HepG2 (cell line): ENCODE data around the gene DNPEP. TPM values are rescaled to one million over a fixed set of nuclear protein-coding genes. Genes with fewer than 3 reads are reported as not detected.

Source experiments
- FOXJ3 ChIP-seq: sonication (generic); formaldehyde crosslinking; IDR thresholded peaks from 2 replicates; pipeline ENCODE4 v1.4.0; 2020; ENCODE audit warnings: missing genetic modification reagents, mild to moderate bottlenecking, borderline replicate concordance
- HIVEP1 ChIP-seq: sonication (generic); formaldehyde crosslinking; IDR thresholded peaks from 2 replicates; pipeline ENCODE4 v1.4.0; 2020; ENCODE audit warnings: mild to moderate bottlenecking, missing genetic modification reagents
- MED1 ChIP-seq: sonication (generic); formaldehyde crosslinking; IDR thresholded peaks from 2 replicates; pipeline ENCODE4 v1.4.0; 2020; ENCODE audit warnings: missing genetic modification reagents
- MTF2 ChIP-seq: sonication (generic); formaldehyde crosslinking; IDR thresholded peaks from 2 replicates; pipeline ENCODE4 v1.5.0; 2020; ENCODE audit warnings: missing genetic modification reagents, borderline replicate concordance
- MYPOP ChIP-seq: sonication (generic); formaldehyde crosslinking; IDR thresholded peaks from 2 replicates; pipeline ENCODE4 v1.8.1; 2023; ENCODE audit warnings: mild to moderate bottlenecking, moderate library complexity, missing genetic modification reagents
- NCOA1 ChIP-seq: sonication (generic); formaldehyde crosslinking; IDR thresholded peaks from 2 replicates; pipeline ENCODE4 v1.9.0; 2021; ENCODE audit warnings: missing genetic modification reagents
- PHF20 ChIP-seq: sonication (generic); formaldehyde crosslinking; IDR thresholded peaks from 2 replicates; pipeline ENCODE4 v1.5.0; 2020; ENCODE audit warnings: mild to moderate bottlenecking, missing genetic modification reagents
- RAD51 ChIP-seq: fragments of 450-650 bp; IDR thresholded peaks from 2 replicates; pipeline ENCODE4 v1.6.1; 2016; ENCODE audit warnings: borderline replicate concordance
- SALL2 ChIP-seq: sonication (generic); formaldehyde crosslinking; IDR thresholded peaks from 2 replicates; pipeline ENCODE4 v1.8.1; 2023; ENCODE audit warnings: mild to moderate bottlenecking, missing genetic modification reagents, inconsistent platforms
- SNAPC2 ChIP-seq: sonication (generic); formaldehyde crosslinking; IDR thresholded peaks from 2 replicates; pipeline ENCODE4 v1.8.1; 2022; ENCODE audit warnings: mild to moderate bottlenecking, missing genetic modification reagents
- SP140L ChIP-seq: sonication (generic); formaldehyde crosslinking; IDR thresholded peaks from 2 replicates; pipeline ENCODE4 v1.4.0; 2020; ENCODE audit warnings: missing genetic modification reagents, borderline replicate concordance
- STAT5B ChIP-seq: sonication (generic); formaldehyde crosslinking; IDR thresholded peaks from 2 replicates; pipeline ENCODE4 v1.4.0; 2020; ENCODE audit warnings: missing genetic modification reagents
- TSC22D2 ChIP-seq: sonication (generic); formaldehyde crosslinking; IDR thresholded peaks from 2 replicates; pipeline ENCODE4 v1.5.1; 2020; ENCODE audit warnings: missing genetic modification reagents, mild to moderate bottlenecking, borderline replicate concordance
- ZKSCAN1 ChIP-seq: fragments of 150-350 bp; IDR thresholded peaks from 2 replicates; pipeline ENCODE4 v1.6.1; 2014; ENCODE audit warnings: low read length
- ZMAT5 ChIP-seq: sonication (generic); formaldehyde crosslinking; IDR thresholded peaks from 2 replicates; pipeline ENCODE4 v1.5.0; 2020; ENCODE audit warnings: mild to moderate bottlenecking, low read depth, missing genetic modification reagents, borderline replicate concordance
- ZNF326 ChIP-seq: sonication (generic); formaldehyde crosslinking; IDR thresholded peaks from 2 replicates; pipeline ENCODE4 v1.4.0; 2020; ENCODE audit warnings: missing genetic modification reagents, borderline replicate concordance
- ZNF816 ChIP-seq: sonication (generic); formaldehyde crosslinking; IDR thresholded peaks from 2 replicates; pipeline ENCODE4 v1.8.0; 2022; ENCODE audit warnings: missing genetic modification reagents, mild to moderate bottlenecking, borderline replicate concordance
- polyA plus RNA-seq, 8 experiments: library from polyadenylated mRNA; depleted of rRNA in 3 of 8; stranded (reverse) in 7 of 8; unstranded in 1 of 8; fragments of >200 nt; fragmentation: Illumina TruSeq in 4 of 8; extraction: Trizol in 4 of 8; gene quantifications; 2 replicates each; pipeline versions ENCODE4 v1.2.1 to v1.2.3, GENCODE V29; 2011 to 2016; ENCODE audit warnings: low read depth in 4 of 8, missing spikeins in 1 of 8, mixed read lengths in 1 of 8; ENCODE audit not compliant: insufficient read depth in 1 of 8
- total RNA-seq, 5 experiments: library from RNA; depleted of rRNA; stranded (reverse); fragments of >200 nt; fragmentation: Illumina TruSeq; extraction: Trizol; gene quantifications; 2 replicates each; pipeline ENCODE4 v1.2.3, GENCODE V29; 2016; ENCODE audit warnings: low read depth in 1 of 5
- TF ChIP-seq, protein P1 (sequence below): sonication (generic); formaldehyde crosslinking; IDR thresholded peaks from 2 replicates; pipeline ENCODE4 v1.5.1; 2020; ENCODE audit warnings: missing genetic modification reagents, mild to moderate bottlenecking, borderline replicate concordance
- TF ChIP-seq, protein P2 (sequence below): IDR thresholded peaks from 2 replicates; pipeline ENCODE4 v1.6.1; 2012; ENCODE audit warnings: inconsistent platforms
- TF ChIP-seq, protein P3 (sequence below): IDR thresholded peaks from 2 replicates; pipeline ENCODE4 v1.6.1; 2016; ENCODE audit warnings: low read depth, missing genetic modification reagents, missing compliant biosample characterization
- TF ChIP-seq, protein P4 (sequence below): IDR thresholded peaks from 2 replicates; pipeline ENCODE4 v1.6.1; 2016; ENCODE audit warnings: control low read depth

Gene DNPEP
- total and polyA plus RNA-seq, 2 of the 13 experiments (the other 11 are each of a cell fraction or from before 2014, with no cell fraction given), result 104 to 109 TPM

- TF ChIP-seq, protein P1, sequence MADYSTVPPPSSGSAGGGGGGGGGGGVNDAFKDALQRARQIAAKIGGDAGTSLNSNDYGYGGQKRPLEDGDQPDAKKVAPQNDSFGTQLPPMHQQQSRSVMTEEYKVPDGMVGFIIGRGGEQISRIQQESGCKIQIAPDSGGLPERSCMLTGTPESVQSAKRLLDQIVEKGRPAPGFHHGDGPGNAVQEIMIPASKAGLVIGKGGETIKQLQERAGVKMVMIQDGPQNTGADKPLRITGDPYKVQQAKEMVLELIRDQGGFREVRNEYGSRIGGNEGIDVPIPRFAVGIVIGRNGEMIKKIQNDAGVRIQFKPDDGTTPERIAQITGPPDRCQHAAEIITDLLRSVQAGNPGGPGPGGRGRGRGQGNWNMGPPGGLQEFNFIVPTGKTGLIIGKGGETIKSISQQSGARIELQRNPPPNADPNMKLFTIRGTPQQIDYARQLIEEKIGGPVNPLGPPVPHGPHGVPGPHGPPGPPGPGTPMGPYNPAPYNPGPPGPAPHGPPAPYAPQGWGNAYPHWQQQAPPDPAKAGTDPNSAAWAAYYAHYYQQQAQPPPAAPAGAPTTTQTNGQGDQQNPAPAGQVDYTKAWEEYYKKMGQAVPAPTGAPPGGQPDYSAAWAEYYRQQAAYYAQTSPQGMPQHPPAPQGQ (CRISPR knock-in tag), result no peak
- TF ChIP-seq FOXJ3 (CRISPR knock-in tag) (peak; percentile 47; the same call in 1 of the 2 replicates), ZNF326 (CRISPR knock-in tag) (no peak), SALL2 (CRISPR knock-in tag) (no peak), MTF2 (CRISPR knock-in tag) (no peak), PHF20 (no peak), NCOA1 (CRISPR knock-in tag) (no peak), TSC22D2 (CRISPR knock-in tag) (no peak), RAD51 (no peak), ZMAT5 (CRISPR knock-in tag) (no peak), ZNF816 (CRISPR knock-in tag) (no peak), STAT5B (CRISPR knock-in tag) (no peak), MYPOP (CRISPR knock-in tag) (no peak), MED1 (CRISPR knock-in tag) (no peak), SP140L (CRISPR knock-in tag) (no peak), HIVEP1 (CRISPR knock-in tag) (no peak), SNAPC2 (no peak), ZKSCAN1 (no peak)
- TF ChIP-seq, protein P2, sequence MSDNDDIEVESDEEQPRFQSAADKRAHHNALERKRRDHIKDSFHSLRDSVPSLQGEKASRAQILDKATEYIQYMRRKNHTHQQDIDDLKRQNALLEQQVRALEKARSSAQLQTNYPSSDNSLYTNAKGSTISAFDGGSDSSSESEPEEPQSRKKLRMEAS, result 0 out of 2 replicates have a peak, but pooled peaks have one; percentile 19
- TF ChIP-seq, protein P3, sequence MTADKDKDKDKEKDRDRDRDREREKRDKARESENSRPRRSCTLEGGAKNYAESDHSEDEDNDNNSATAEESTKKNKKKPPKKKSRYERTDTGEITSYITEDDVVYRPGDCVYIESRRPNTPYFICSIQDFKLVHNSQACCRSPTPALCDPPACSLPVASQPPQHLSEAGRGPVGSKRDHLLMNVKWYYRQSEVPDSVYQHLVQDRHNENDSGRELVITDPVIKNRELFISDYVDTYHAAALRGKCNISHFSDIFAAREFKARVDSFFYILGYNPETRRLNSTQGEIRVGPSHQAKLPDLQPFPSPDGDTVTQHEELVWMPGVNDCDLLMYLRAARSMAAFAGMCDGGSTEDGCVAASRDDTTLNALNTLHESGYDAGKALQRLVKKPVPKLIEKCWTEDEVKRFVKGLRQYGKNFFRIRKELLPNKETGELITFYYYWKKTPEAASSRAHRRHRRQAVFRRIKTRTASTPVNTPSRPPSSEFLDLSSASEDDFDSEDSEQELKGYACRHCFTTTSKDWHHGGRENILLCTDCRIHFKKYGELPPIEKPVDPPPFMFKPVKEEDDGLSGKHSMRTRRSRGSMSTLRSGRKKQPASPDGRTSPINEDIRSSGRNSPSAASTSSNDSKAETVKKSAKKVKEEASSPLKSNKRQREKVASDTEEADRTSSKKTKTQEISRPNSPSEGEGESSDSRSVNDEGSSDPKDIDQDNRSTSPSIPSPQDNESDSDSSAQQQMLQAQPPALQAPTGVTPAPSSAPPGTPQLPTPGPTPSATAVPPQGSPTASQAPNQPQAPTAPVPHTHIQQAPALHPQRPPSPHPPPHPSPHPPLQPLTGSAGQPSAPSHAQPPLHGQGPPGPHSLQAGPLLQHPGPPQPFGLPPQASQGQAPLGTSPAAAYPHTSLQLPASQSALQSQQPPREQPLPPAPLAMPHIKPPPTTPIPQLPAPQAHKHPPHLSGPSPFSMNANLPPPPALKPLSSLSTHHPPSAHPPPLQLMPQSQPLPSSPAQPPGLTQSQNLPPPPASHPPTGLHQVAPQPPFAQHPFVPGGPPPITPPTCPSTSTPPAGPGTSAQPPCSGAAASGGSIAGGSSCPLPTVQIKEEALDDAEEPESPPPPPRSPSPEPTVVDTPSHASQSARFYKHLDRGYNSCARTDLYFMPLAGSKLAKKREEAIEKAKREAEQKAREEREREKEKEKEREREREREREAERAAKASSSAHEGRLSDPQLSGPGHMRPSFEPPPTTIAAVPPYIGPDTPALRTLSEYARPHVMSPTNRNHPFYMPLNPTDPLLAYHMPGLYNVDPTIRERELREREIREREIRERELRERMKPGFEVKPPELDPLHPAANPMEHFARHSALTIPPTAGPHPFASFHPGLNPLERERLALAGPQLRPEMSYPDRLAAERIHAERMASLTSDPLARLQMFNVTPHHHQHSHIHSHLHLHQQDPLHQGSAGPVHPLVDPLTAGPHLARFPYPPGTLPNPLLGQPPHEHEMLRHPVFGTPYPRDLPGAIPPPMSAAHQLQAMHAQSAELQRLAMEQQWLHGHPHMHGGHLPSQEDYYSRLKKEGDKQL (CRISPR knock-in tag), result peak; percentile 82
- TF ChIP-seq, protein P4, sequence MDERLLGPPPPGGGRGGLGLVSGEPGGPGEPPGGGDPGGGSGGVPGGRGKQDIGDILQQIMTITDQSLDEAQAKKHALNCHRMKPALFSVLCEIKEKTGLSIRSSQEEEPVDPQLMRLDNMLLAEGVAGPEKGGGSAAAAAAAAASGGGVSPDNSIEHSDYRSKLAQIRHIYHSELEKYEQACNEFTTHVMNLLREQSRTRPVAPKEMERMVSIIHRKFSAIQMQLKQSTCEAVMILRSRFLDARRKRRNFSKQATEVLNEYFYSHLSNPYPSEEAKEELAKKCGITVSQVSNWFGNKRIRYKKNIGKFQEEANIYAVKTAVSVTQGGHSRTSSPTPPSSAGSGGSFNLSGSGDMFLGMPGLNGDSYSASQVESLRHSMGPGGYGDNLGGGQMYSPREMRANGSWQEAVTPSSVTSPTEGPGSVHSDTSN (CRISPR knock-in tag), result no peak
These were observed 11.1 kb upstream of the DNPEP start (continued) for GRCh38 chr2:219398721-219399363.
